ENCODE data around the gene CS. TPM values are rescaled to one million over a fixed set of nuclear protein-coding genes. Genes with fewer than 3 reads are reported as not detected.

CS gene
- total and polyA plus RNA-seq, 9 donors, result 48.9 to 237 (median 137) TPM

DNA sequence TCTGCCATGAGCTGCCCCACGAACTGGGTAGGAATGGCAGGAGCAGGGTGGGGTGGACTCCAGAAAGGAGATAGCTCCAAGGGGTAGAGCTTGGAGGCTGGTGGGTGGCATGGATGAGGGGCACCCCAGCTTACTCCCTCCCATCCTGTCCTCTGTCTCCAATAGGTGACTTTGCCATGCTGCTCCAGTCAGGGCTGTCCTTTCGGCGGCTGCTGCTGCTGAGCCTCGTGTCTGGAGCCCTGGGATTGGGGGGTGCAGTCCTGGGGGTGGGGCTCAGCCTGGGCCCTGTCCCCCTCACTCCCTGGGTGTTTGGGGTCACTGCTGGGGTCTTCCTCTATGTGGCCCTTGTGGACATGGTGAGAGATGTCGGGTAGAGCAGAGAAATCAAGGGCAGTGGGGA, 63.1 kb downstream of the CS start:
- no peak for DNase-seq
- intact Hi-C loops (cut with DNase I), result no loop called here
- no peaks in the 10 kb centered on the region for H3K36me3 ChIP-seq
- no peaks in the 10 kb centered on the region for H3K27me3 ChIP-seq
- no peak overlapping the region for H3K27ac ChIP-seq
- no peaks in the 10 kb centered on the region for H3K9me3 ChIP-seq
- no peaks in the 10 kb centered on the region for H3K4me1 ChIP-seq (ENCODE audit: insufficient read depth)
- 60 to 76% (median 70%) methylated on average over 5 of the region's 5 CpGs for WGBS, 3 donors
- TF ChIP-seq POLR2A (IDR thresholded peaks at IDR 0.05), result no peak
- TF ChIP-seq EP300 (IDR thresholded peaks at IDR 0.05), result no peak
- TF ChIP-seq, protein P1, sequence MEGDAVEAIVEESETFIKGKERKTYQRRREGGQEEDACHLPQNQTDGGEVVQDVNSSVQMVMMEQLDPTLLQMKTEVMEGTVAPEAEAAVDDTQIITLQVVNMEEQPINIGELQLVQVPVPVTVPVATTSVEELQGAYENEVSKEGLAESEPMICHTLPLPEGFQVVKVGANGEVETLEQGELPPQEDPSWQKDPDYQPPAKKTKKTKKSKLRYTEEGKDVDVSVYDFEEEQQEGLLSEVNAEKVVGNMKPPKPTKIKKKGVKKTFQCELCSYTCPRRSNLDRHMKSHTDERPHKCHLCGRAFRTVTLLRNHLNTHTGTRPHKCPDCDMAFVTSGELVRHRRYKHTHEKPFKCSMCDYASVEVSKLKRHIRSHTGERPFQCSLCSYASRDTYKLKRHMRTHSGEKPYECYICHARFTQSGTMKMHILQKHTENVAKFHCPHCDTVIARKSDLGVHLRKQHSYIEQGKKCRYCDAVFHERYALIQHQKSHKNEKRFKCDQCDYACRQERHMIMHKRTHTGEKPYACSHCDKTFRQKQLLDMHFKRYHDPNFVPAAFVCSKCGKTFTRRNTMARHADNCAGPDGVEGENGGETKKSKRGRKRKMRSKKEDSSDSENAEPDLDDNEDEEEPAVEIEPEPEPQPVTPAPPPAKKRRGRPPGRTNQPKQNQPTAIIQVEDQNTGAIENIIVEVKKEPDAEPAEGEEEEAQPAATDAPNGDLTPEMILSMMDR (IDR thresholded peaks at IDR 0.05), result no peak
- no peak overlapping the region for H3K4me3 ChIP-seq

DNA sequence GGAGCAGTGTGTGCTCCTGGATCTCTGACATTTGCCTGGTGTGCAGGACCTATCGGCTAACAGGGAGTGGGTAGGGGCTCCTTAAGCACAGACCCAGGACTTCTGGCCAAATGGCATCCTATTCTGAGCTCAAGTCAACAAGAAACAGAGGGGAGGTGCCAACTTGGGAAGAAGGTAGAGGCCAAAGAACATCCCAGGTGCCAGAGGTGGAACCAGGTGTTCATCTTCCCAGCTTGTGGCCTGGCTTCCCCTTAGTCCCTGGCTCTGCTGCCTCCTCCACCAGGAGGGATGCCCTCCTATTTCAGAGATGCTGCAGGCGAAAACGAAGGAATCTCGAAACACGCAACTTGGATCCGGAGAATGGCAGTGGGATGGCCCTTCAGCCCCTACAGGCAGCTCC, 64.0 kb downstream of the CS start:
- Histone ChIP-seq H3K27me3 (no peaks in the 10 kb centered on the region), H3K9me3 (no peaks in the 10 kb centered on the region), H3K4me3 (no peak overlapping the region), H3K36me3 (no peaks in the 10 kb centered on the region), H3K4me1 (ENCODE audit: insufficient read depth) (no peaks in the 10 kb centered on the region), H3K27ac (no peak overlapping the region)
- TF ChIP-seq POLR2A (IDR thresholded peaks at IDR 0.05) (no peak), EP300 (IDR thresholded peaks at IDR 0.05) (no peak)
- TF ChIP-seq, protein P1 (IDR thresholded peaks at IDR 0.05), result no peak
- intact Hi-C loops (cut with DNase I), result no loop called here
- WGBS, 3 donors, result 90 to 95% (median 93%) methylated on average over 6 of the region's 6 CpGs
- DNase-seq, result no peak

DNA sequence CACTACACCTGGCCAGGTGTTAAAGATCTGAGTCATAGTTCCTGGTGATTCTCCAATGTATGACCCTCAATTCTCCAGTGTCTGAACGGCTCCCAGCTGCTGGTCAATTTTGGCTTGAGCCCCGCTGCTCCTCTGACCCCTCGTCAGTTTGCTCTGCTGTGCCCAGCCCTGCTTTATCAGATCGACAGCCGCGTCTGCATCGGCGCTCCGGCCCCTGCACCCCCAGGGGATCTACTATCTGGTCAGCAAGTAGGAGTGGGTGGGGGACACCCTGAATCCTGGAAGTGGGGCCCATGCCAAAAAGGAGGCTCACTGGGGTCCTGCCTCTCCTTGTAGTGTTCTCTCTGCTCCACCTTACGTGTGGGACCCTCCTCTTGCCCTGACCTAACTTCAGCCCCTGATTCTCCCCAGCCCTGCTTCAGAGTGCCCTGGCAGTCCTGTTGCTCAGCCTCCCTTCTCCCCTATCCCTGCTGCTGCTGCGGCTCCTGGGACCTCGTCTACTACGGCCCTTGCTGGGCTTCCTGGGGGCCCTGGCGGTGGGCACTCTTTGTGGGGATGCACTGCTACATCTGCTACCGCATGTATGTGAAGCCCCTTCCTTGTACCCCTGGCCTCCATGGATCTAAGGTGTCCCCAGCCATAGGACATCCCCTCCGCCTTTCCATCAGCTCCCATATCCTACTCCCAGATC, 65.2 kb downstream of the CS start:
- no peaks in the 10 kb centered on the region for H3K27me3 ChIP-seq
- WGBS, 3 donors, result 46 to 59% (median 56%) methylated on average over 16 of the region's 16 CpGs
- intact Hi-C loops (cut with DNase I), result loop anchor here in 1 of 4 donors (5.0 kb wide), 1 partner anchor 43 kb away; no protein-coding TSS in a partner anchor
- no peaks in the 10 kb centered on the region for H3K9me3 ChIP-seq
- no peak for DNase-seq
- TF ChIP-seq POLR2A (IDR thresholded peaks at IDR 0.05), result no peak
- TF ChIP-seq EP300 (IDR thresholded peaks at IDR 0.05), result no peak
- TF ChIP-seq, protein P1 (IDR thresholded peaks at IDR 0.05), result no peak
- H3K4me3 ChIP-seq, result no peak overlapping the region
- H3K4me1 ChIP-seq (ENCODE audit: insufficient read depth), result no peaks in the 10 kb centered on the region
- H3K36me3 ChIP-seq, result no peaks in the 10 kb centered on the region
- H3K27ac ChIP-seq, result no peak overlapping the region

DNA sequence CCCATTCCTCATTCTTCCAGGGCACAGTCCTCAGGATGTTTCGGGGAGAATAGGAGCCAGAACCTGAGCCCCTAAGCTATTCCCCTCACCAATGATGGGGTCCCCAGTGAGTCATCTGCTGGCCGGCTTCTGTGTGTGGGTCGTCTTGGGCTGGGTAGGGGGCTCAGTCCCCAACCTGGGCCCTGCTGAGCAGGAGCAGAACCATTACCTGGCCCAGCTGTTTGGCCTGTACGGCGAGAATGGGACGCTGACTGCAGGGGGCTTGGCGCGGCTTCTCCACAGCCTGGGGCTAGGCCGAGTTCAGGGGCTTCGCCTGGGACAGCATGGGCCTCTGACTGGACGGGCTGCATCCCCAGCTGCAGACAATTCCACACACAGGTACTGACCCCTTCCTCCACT, 68.9 kb downstream of the CS start:
- Histone ChIP-seq H3K36me3 (no peaks in the 10 kb centered on the region), H3K4me1 (ENCODE audit: insufficient read depth) (no peaks in the 10 kb centered on the region), H3K27me3 (no peaks in the 10 kb centered on the region), H3K4me3 (no peak overlapping the region), H3K27ac (no peak overlapping the region), H3K9me3 (no peaks in the 10 kb centered on the region)
- WGBS, 3 donors, result 85 to 91% (median 85%) methylated on average over 11 of the region's 11 CpGs
- intact Hi-C loops (cut with DNase I), result loop anchor here in 1 of 4 donors (5.0 kb wide), 1 partner anchor 39 kb away; no protein-coding TSS in a partner anchor
- no peak for DNase-seq
- TF ChIP-seq EP300 (IDR thresholded peaks at IDR 0.05) (no peak), POLR2A (IDR thresholded peaks at IDR 0.05) (no peak)
- TF ChIP-seq, protein P1 (IDR thresholded peaks at IDR 0.05), result no peak
